CD4-positive, alpha-beta T cell (primary cell): Measurements from ENCODE around the gene RPS10. TPM values are rescaled to one million over a fixed set of nuclear protein-coding genes. Genes with fewer than 3 reads are reported as not detected.
A peak's percentile ranks its signal among the peaks of the same experiment; 100 is the strongest.

ENCODE experiments used
- ATAC-seq: fragments of 200-7000 bp; cut with Tn5 transposase; one replicate; pipeline ENCODE4 v1.10.0; 2022; ENCODE audit warnings: mild to moderate bottlenecking; ENCODE audit not compliant: poor library complexity
- CTCF ChIA-PET: fragments of 350-600 bp; sonication (Branson Sonifier 250); formaldehyde crosslinking; loops from one replicate; lab custom pipeline; 2021; ENCODE audit warnings: antibody characterized with exemption, inconsistent platforms; lab: Charles Lee
- POLR2A ChIA-PET: fragments of 350-600 bp; sonication (Branson Sonifier 250); formaldehyde crosslinking; loops from one replicate; lab custom pipeline; 2021; ENCODE audit warnings: antibody characterized with exemption, inconsistent platforms; lab: Charles Lee
- DNase-seq, 14 experiments: peaks; one replicate each; pipeline ENCODE4 v3.0.0-alpha.2; 2013 to 2020; ENCODE audit warnings: mixed read lengths in 2 of 14
- H3K27ac ChIP-seq, 2 donors: one replicate each; pipeline versions ENCODE4 v1.5.1 to v1.7.0; 2013; ENCODE audit warnings: low read length in 2 of 2, low read depth in 1 of 2, mild to moderate bottlenecking in 1 of 2
- H3K27me3 ChIP-seq, 2 experiments: 1 replicate in 1 of 2; 2 replicates in 1 of 2; pipeline versions ENCODE4 v1.6.1 to v1.7.0; 2013; ENCODE audit warnings: low read length in 2 of 2, control low read depth in 1 of 2, mild to moderate bottlenecking in 1 of 2, moderate library complexity in 1 of 2; ENCODE audit not compliant: insufficient read depth in 2 of 2, control insufficient read depth in 1 of 2
- H3K36me3 ChIP-seq: one replicate; pipeline ENCODE4 v1.6.1; 2013; ENCODE audit warnings: low read length, control low read depth; ENCODE audit not compliant: insufficient read depth
- H3K4me1 ChIP-seq: one replicate; pipeline ENCODE4 v1.6.1; 2013; ENCODE audit warnings: low read length, control low read depth; ENCODE audit not compliant: insufficient read depth
- H3K4me3 ChIP-seq: one replicate; pipeline ENCODE4 v1.5.1; 2013; ENCODE audit warnings: mild to moderate bottlenecking, low read length, moderate library complexity
- H3K9me3 ChIP-seq, 2 experiments: 1 replicate in 1 of 2; 2 replicates in 1 of 2; pipeline versions ENCODE4 v1.6.1 to v1.7.0; 2013; ENCODE audit warnings: low read length in 2 of 2, mild to moderate bottlenecking in 2 of 2, control low read depth in 1 of 2, moderate library complexity in 1 of 2; ENCODE audit not compliant: control insufficient read depth in 1 of 2, insufficient read depth in 1 of 2
- H3K27ac Mint-ChIP-seq: one replicate; pipeline ENCODE4 v1.8.0; 2020; ENCODE audit warnings: mixed read lengths
- H3K27me3 Mint-ChIP-seq: one replicate; pipeline ENCODE4 v1.8.0; 2021; ENCODE audit warnings: mixed read lengths
- H3K36me3 Mint-ChIP-seq: one replicate; pipeline ENCODE4 v1.8.0; 2021; ENCODE audit warnings: low read depth, mixed read lengths
- H3K4me1 Mint-ChIP-seq: one replicate; pipeline ENCODE4 v1.8.0; 2021; ENCODE audit warnings: low read depth, mixed read lengths
- H3K4me3 Mint-ChIP-seq: one replicate; pipeline ENCODE4 v1.8.0; 2020; ENCODE audit warnings: mild to moderate bottlenecking, mixed read lengths
- H3K9me3 Mint-ChIP-seq: one replicate; pipeline ENCODE4 v1.8.0; 2020; ENCODE audit warnings: mixed read lengths
- CTCF ChIP-seq: fragments of 200-600 bp; IDR thresholded peaks from one replicate; pipeline ENCODE4 v1.8.0; 2022; ENCODE audit warnings: antibody characterized with exemption, mild to moderate bottlenecking
- intact Hi-C, 2 experiments: fragments of 100-400 bp; cut with DNase I in 1 of 2; cut with micrococcal nuclease in 1 of 2; formaldehyde crosslinking; loops; one replicate each; pipeline versions ENCODE4 v1.15.1 to v1.9.0; 2023 to 2025; cut with DNase I, micrococcal nuclease
- polyA plus RNA-seq, 2 donors: library from polyadenylated mRNA; unstranded; fragments of 120-200 nt; gene quantifications; one replicate each; pipeline ENCODE4 v1.2.1, GENCODE V29; 2013
- total RNA-seq, 174 experiments: library from RNA in 2 of 174; stranded (reverse) in 2 of 174; gene quantifications; one replicate each; pipeline ENCODE4 v1.2.3 and lab custom pipeline; 2021 to 2026

Gene RPS10
- total RNA-seq (1,000 to 10,000 TPM; 3,088 to 3,122 TPM), total RNA-seq (lab: John Stamatoyannopoulos, UW) (5.6 to 28.9 (median 11.7) reads per million in 172 experiments)
- 4,505 TPM for polyA plus RNA-seq (2013, experiment 1 of 2)
- polyA plus RNA-seq (2013, experiment 2 of 2): 4,016 TPM

- H3K4me3 ChIP-seq: peak within 1 kb of the TSS; percentile 75
- H3K4me3 Mint-ChIP-seq: peak within 1 kb of the TSS; percentile 99
- H3K27ac Mint-ChIP-seq: peak within 1 kb of the TSS; percentile 97
- H3K36me3 ChIP-seq: peaks cover 41% of the 10 kb centered on the region
- peaks cover 39% of the 10 kb centered on the region for H3K4me1 Mint-ChIP-seq
- ChIA-PET POLR2A (interaction anchor here (0.6 to 2.6 kb wide), 12 partner anchors 10 to 338 kb away, joined by 3 to 14 read pairs (median 4); partner anchors contain the start of genes HMGA1, NUDT3 and SMIM29), CTCF (interaction anchor here (0.6 to 2.5 kb wide), 5 partner anchors 11 to 262 kb away, joined by 3 to 10 read pairs (median 4); no protein-coding TSS in a partner anchor)
- peaks cover 37% of the 10 kb centered on the region for H3K4me1 ChIP-seq
- H3K9me3 Mint-ChIP-seq: no peaks in the 10 kb centered on the region
- TF ChIP-seq CTCF: no peak
- no peaks in the 10 kb centered on the region for H3K9me3 ChIP-seq
- H3K27me3 Mint-ChIP-seq: no peaks in the 10 kb centered on the region
- no peaks in the 10 kb centered on the region for H3K27me3 ChIP-seq
- DNase-seq (peak; percentile 81 to 96 (median 88)), ATAC-seq (peak; percentile 97)
- H3K27ac ChIP-seq: peak within 1 kb of the TSS; percentile 73 to 74
- peaks cover 55% of the 10 kb centered on the region for H3K36me3 Mint-ChIP-seq
- intact Hi-C loops: loop anchor here (1.0 to 5.0 kb wide), 6 partner anchors 33 to 638 kb away; partner anchors contain the start of genes NUDT3 (in 2 of the 2), LEMD2 (in 1 of the 2), SMIM29 (in 1 of the 2) and SNRPC (in 1 of the 2)
These were observed at the start of gene RPS10 for GRCh38 chr6:34425498-34426410. Gene RPS10 (minus strand): TSS chr6:34426069. CDS start chr6:34425221, 848 bp downstream.

GRCh38 chr6:34475238-34475682, 49.4 kb upstream of the RPS10 start:
- no peak for DNase-seq
- CTCF ChIA-PET: interaction anchor here (1.5 kb wide), 1 partner anchor 15 kb away, joined by 5 read pairs; no protein-coding TSS in a partner anchor
- H3K4me3 Mint-ChIP-seq: no peak overlapping the region

More at GRCh38 chr6:34475238-34475682, 49.4 kb upstream of the RPS10 start:
- no peaks in the 10 kb centered on the region for H3K4me1 Mint-ChIP-seq
- H3K27ac ChIP-seq: no peak overlapping the region
- TF ChIP-seq CTCF: no peak
- no peak for ATAC-seq
- H3K27me3 ChIP-seq: no peaks in the 10 kb centered on the region
- no peaks in the 10 kb centered on the region for H3K9me3 Mint-ChIP-seq
- no peaks in the 10 kb centered on the region for H3K36me3 Mint-ChIP-seq
- intact Hi-C loops: no loop called here
- no peak overlapping the region for H3K27ac Mint-ChIP-seq
- POLR2A ChIA-PET: no interaction called here
- no peaks in the 10 kb centered on the region for H3K27me3 Mint-ChIP-seq
- H3K4me1 ChIP-seq: no peaks in the 10 kb centered on the region
- H3K4me3 ChIP-seq: no peak overlapping the region
- no peaks in the 10 kb centered on the region for H3K36me3 ChIP-seq
- peaks cover 0 to 4% of the 10 kb centered on the region in 2 experiments for H3K9me3 ChIP-seq
